ENCODE measurements around the gene SLC25A12. TPM values are rescaled to one million over a fixed set of nuclear protein-coding genes. Genes with fewer than 3 reads are reported as not detected.
"Not testable (repeated sequence)": the region's sequence is repeated elsewhere in the genome, so short reads cannot be mapped to it uniquely, and the experiment has no call there.

Gene SLC25A12
- total RNA-seq, 2 experiments from 2014 or later, result 27.4 to 28.9 TPM

DNA sequence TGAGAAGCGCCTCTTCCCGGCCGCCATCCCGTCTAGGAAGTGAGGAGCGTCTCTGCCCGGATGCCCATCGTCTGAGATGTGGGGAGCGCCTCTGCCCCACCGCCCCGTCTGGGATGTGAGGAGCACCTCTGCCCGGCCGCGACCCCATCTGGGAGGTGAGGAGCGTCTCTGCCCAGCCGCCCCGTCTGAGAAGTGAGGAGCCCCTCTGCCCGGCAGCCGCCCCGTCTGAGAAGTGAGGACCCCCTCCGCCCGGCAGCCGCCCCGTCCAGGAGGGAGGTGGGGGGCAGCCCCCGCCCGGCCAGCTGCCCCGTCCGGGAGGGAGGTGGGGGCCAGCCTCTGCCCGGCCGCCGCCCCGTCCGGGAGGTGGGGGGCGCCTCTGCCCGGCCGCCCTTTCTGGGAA lies 119.5 kb downstream of the SLC25A12 start:
- H3K9me3 Mint-ChIP-seq (ENCODE audit: insufficient read depth); H3K27ac Mint-ChIP-seq; H3K27me3 Mint-ChIP-seq (ENCODE audit: low read depth); POLR2A ChIA-PET; H3K4me1 Mint-ChIP-seq (ENCODE audit: low read depth); DNase-seq; H3K4me3 Mint-ChIP-seq; ATAC-seq; CTCF ChIA-PET: not testable (repeated sequence)
- H3K36me3 Mint-ChIP-seq (ENCODE audit: low read depth), result peaks cover 22% of the 10 kb centered on the region

DNA sequence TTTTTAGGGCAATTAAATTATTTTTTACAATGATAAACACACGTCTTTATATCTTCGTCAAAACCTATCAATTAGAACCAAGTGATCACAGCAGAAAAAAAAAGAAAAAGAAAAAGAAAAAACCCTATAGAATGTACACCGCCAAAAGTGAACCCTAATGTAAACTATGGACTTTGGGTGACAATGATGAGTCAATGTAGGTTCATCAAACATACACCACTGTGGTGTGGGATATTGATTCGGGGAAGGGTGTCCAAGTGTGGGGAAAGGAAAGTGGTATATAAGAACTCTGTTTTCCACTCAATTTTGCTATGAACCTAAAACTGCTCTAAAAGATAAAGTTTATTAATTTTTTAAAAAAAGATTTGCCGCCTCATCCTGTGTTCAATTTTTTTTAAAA lies 121.7 kb downstream of the SLC25A12 start:
- no peak for ATAC-seq
- Mint-ChIP-seq H3K4me3 (no peak overlapping the region), H3K27ac (no peak overlapping the region), H3K36me3 (ENCODE audit: low read depth) (peaks cover 21% of the 10 kb centered on the region), H3K9me3 (ENCODE audit: insufficient read depth) (no peaks in the 10 kb centered on the region), H3K4me1 (ENCODE audit: low read depth) (no peaks in the 10 kb centered on the region), H3K27me3 (ENCODE audit: low read depth) (no peaks in the 10 kb centered on the region)
- ChIA-PET CTCF (interaction anchor here (0.6 to 1.0 kb wide), 2 partner anchors 11 to 70 kb away, joined by 3 read pairs; no protein-coding TSS in a partner anchor), POLR2A (no interaction called here)
- no peak for DNase-seq

DNA sequence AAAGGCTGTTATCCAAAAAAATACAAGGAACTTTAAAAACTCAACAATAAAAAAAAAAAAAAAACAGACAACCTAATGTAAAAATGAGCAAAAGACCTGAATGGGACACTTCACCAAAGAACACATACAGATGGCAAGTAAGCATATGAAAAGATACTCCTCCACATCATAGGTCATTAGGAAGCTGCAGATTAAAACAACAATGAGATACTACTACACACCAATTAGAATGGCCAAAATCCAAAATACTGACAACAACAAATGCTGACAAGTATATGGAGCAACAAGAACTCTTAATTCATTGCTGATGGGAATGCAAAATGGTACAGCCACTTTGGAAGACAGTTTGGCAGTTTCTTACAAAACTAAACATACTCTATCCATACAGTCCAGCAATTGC lies 122.6 kb downstream of the SLC25A12 start:
- DNase-seq (no peak), ATAC-seq (no peak)
- Mint-ChIP-seq H3K4me1 (ENCODE audit: low read depth) (no peaks in the 10 kb centered on the region), H3K9me3 (ENCODE audit: insufficient read depth) (no peaks in the 10 kb centered on the region), H3K27me3 (ENCODE audit: low read depth) (no peaks in the 10 kb centered on the region), H3K4me3 (no peak overlapping the region), H3K27ac (no peak overlapping the region), H3K36me3 (ENCODE audit: low read depth) (peaks cover 18% of the 10 kb centered on the region)
- POLR2A ChIA-PET, result no interaction called here
- CTCF ChIA-PET, result interaction anchor here (0.6 to 1.0 kb wide), 2 partner anchors 10 to 69 kb away, joined by 3 read pairs; no protein-coding TSS in a partner anchor

DNA sequence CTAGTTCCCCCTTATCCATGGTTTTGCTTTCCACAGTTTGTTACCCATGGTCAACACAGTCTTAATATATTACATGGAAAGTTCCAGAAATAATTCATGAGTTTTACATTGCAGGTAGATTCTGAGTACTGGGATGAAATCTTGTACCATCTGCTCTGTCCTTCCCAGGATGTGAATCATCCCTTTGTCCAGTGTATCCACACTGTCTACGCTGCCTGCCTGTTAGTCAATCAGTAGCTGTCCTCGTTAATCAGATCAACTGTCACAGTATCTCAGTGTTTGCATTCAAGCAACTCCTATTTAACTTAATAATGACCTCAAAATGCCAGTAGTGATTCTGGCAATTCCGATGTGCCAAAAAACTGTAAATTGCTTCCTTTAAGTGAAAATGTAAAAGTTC lies 130.4 kb downstream of the SLC25A12 start:
- CTCF ChIA-PET, result no interaction called here
- Mint-ChIP-seq H3K9me3 (ENCODE audit: insufficient read depth) (no peaks in the 10 kb centered on the region), H3K27me3 (ENCODE audit: low read depth) (no peaks in the 10 kb centered on the region), H3K36me3 (ENCODE audit: low read depth) (peaks cover 37% of the 10 kb centered on the region), H3K27ac (no peak overlapping the region), H3K4me1 (ENCODE audit: low read depth) (no peaks in the 10 kb centered on the region), H3K4me3 (no peak overlapping the region)
- DNase-seq (no peak), ATAC-seq (no peak)
- POLR2A ChIA-PET, result no interaction called here

DNA sequence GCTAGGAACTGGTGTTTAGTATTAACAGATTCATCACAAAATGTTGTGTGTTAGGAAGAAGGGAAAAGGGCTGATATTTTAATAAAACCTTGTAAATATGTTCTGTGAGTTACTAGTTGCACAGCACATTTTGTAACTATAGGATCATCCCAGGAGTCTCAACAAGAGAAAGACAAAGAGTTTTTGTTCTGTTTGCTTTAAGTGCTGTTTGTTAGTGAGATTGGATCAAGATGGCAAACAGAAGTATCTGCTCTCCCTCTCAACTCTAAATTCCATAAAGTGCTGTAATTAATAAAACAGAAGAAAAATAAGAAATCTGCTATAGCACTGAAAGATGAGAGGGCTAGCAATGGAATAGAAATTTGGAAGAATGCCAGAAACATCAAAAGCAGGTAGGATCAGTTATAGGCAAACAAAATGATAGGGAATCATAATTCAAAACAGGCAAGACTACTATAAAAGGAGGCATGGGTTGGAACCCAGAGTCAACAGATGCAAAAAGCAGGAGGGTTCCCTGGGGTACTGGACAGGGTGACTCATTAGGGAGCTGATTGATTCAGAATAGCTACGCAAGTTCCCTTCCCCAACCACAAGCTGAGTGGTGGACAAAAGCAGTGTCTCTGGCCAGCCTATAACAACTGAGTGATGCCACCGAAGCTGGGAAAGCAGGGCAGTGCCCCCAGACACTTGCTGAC lies 131.0 kb downstream of the SLC25A12 start:
- Mint-ChIP-seq H3K9me3 (ENCODE audit: insufficient read depth) (peaks cover 2% of the 10 kb centered on the region), H3K4me1 (ENCODE audit: low read depth) (no peaks in the 10 kb centered on the region), H3K36me3 (ENCODE audit: low read depth) (peaks cover 43% of the 10 kb centered on the region), H3K4me3 (no peak overlapping the region), H3K27me3 (ENCODE audit: low read depth) (no peaks in the 10 kb centered on the region), H3K27ac (no peak overlapping the region)
- POLR2A ChIA-PET, result no interaction called here
- no peak for ATAC-seq
- CTCF ChIA-PET, result no interaction called here
- DNase-seq, result no peak

DNA sequence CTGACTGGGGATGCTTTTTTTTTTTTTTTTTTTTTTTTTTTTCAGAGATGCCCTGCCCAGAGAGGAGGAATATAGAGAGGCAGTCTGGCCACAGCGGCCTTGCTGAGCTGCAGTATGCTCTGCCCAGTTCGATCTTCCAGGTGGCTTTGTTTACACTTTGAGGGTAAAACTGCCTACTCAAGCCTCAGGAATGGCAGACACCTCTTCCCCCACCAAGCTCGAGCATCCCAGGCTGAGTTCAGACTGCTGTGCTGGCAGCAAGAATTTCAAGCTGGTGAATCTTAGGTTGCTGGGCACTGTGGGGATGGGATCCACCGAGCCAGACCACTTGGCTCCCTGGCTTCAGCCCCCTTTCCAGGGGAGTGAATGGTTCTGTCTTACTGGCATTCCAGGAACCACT lies 132.9 kb downstream of the SLC25A12 start:
- ATAC-seq; H3K9me3 Mint-ChIP-seq (ENCODE audit: insufficient read depth); H3K4me1 Mint-ChIP-seq (ENCODE audit: low read depth); H3K27me3 Mint-ChIP-seq (ENCODE audit: low read depth); POLR2A ChIA-PET; DNase-seq; H3K4me3 Mint-ChIP-seq; H3K27ac Mint-ChIP-seq: not testable (repeated sequence)
- CTCF ChIA-PET, result interaction anchor here (1.2 kb wide), 1 partner anchor 11 kb away, joined by 3 read pairs; no protein-coding TSS in a partner anchor
- peaks cover 50% of the 10 kb centered on the region for H3K36me3 Mint-ChIP-seq (ENCODE audit: low read depth)

DNA sequence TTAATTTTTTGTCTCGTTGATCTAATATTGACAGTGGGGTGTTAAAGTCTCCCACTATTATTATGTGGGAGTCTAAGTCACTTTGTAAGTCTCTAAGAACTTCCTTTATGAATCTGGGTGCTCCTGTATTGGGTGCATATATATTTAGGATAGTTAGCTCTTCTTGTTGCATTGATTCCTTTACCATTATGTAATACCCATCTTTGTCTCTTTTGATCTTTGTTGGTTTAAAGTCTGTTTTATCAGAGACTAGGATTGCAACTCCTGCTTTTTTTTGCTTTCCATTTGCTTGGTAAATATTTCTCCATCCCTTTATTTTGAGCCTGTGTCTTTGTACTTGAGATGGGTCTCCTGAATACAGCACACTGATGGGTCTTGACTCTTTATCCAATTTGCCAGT lies 135.3 kb downstream of the SLC25A12 start:
- POLR2A ChIA-PET; H3K27me3 Mint-ChIP-seq (ENCODE audit: low read depth); DNase-seq; ATAC-seq; H3K27ac Mint-ChIP-seq; H3K4me3 Mint-ChIP-seq; CTCF ChIA-PET; H3K4me1 Mint-ChIP-seq (ENCODE audit: low read depth): not testable (repeated sequence)
- peaks cover 59% of the 10 kb centered on the region for H3K36me3 Mint-ChIP-seq (ENCODE audit: low read depth)
- peaks cover 10% of the 10 kb centered on the region for H3K9me3 Mint-ChIP-seq (ENCODE audit: insufficient read depth)

DNA sequence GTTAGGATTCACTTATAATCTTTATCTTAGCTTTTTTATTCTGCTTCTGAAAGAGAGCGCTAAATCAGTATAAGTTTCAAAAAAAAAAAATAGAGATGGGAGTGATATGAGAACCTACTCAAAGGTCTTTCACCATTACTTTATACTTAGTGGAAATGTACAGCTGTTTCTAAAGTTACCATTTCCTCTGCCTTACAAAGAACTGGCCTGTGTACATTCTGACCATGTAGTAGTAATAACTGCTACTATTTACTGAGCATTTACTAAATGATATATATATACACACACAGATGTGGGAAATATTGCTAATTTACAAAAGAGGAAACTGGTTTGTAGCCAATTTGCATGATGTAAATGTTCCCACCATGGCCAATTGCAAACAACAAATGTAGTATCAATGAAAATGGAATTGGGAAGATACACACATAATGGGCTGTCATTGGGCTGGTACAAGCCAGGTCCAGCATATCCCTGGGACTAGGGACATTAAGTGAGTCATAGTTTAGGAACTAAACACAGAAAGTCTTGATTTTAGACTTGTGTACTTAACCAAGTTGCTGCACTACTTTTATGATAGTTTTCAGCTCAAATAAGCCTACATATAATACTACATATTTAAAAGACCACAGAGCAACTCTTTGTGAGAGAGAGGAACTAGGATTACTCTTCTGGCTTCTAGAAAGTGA lies 139.6 kb downstream of the SLC25A12 start:
- POLR2A ChIA-PET, result no interaction called here
- Mint-ChIP-seq H3K27me3 (ENCODE audit: low read depth) (no peaks in the 10 kb centered on the region), H3K27ac (no peak overlapping the region), H3K4me1 (ENCODE audit: low read depth) (no peaks in the 10 kb centered on the region), H3K36me3 (ENCODE audit: low read depth) (peaks cover 41% of the 10 kb centered on the region), H3K4me3 (no peak overlapping the region), H3K9me3 (ENCODE audit: insufficient read depth) (peaks cover 10% of the 10 kb centered on the region)
- ATAC-seq, result no peak
- DNase-seq, result no peak
- CTCF ChIA-PET, result no interaction called here

DNA sequence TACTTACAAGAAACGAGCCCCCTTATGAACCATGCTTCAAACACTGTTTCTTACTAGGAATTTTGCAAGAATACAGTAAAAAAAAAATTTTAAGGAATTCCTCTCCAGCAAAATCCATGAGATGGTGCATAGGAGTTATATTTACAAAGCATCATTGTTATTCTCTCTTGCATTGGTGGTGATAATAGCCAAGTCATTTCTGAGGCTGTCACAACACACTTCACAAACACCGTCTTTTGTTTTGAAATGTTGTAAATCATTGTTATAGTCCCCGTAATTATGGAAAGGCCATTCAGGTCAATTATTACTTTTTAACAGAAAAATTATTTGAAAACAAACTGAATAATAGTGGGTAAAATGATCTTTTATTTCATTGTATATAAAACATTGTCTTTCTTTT lies 146.7 kb downstream of the SLC25A12 start:
- DNase-seq (no peak), ATAC-seq (no peak)
- Mint-ChIP-seq H3K4me1 (ENCODE audit: low read depth) (peaks cover 4% of the 10 kb centered on the region), H3K27me3 (ENCODE audit: low read depth) (no peaks in the 10 kb centered on the region), H3K9me3 (ENCODE audit: insufficient read depth) (no peaks in the 10 kb centered on the region), H3K27ac (no peak overlapping the region), H3K4me3 (no peak overlapping the region), H3K36me3 (ENCODE audit: low read depth) (peaks cover 43% of the 10 kb centered on the region)
- ChIA-PET CTCF (no interaction called here), POLR2A (no interaction called here)

DNA sequence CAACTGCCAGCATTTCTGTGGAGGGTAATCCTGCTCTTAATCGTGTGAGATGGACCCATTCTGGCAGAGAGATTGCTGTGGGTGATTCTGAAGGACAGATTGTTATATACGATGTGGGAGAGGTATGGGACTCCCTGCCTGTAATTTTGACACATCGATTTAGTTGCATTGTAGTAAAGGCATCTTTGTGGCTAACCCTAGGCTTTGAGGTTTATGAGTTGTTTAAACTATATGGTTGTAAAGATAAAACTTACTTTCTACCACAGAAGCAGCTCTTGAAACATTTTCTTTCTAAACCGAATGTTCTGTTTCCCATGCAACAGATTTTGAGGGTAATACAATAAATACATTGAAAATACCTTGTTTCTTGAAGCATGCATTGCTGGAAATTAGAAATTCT lies 148.2 kb downstream of the SLC25A12 start:
- no peak for DNase-seq
- CTCF ChIA-PET, result no interaction called here
- H3K27me3 Mint-ChIP-seq (ENCODE audit: low read depth), result no peaks in the 10 kb centered on the region
- peaks cover 51% of the 10 kb centered on the region for H3K36me3 Mint-ChIP-seq (ENCODE audit: low read depth)
- H3K4me1 Mint-ChIP-seq (ENCODE audit: low read depth), result peaks cover 12% of the 10 kb centered on the region
- H3K27ac Mint-ChIP-seq, result no peak overlapping the region
- H3K4me3 Mint-ChIP-seq, result no peak overlapping the region
- no peak for ATAC-seq
- POLR2A ChIA-PET, result interaction anchor here (0.6 kb wide), 1 partner anchor 44 kb away, joined by 3 read pairs; no protein-coding TSS in a partner anchor
- no peaks in the 10 kb centered on the region for H3K9me3 Mint-ChIP-seq (ENCODE audit: insufficient read depth)

DNA sequence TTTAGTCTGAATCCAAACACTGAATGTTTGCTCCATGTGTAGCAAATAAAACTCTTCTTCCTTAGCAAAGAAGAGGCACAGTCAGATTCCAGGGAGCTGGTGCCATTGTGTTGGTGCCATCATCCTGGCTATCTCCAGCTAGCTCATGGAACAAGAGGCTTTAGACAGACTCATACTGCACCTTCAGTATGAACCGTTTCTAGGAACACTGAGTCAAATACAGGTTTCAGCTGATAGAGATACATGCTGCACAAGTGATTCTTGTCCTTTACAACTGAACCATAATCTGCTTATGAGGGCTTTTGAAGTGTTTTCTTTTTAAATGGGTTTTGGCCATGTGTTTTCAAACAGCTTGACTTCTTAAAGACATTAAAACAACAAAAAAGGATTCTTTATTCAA lies 148.9 kb downstream of the SLC25A12 start:
- H3K27me3 Mint-ChIP-seq (ENCODE audit: low read depth), result no peaks in the 10 kb centered on the region
- no peaks in the 10 kb centered on the region for H3K9me3 Mint-ChIP-seq (ENCODE audit: insufficient read depth)
- POLR2A ChIA-PET, result interaction anchor here (0.6 kb wide), 1 partner anchor 45 kb away, joined by 3 read pairs; no protein-coding TSS in a partner anchor
- DNase-seq (no peak), ATAC-seq (no peak)
- no peak overlapping the region for H3K27ac Mint-ChIP-seq
- CTCF ChIA-PET, result interaction anchor here (1.4 kb wide), 1 partner anchor 171 kb away, joined by 3 read pairs; no protein-coding TSS in a partner anchor
- peaks cover 14% of the 10 kb centered on the region for H3K4me1 Mint-ChIP-seq (ENCODE audit: low read depth)
- peaks cover 54% of the 10 kb centered on the region for H3K36me3 Mint-ChIP-seq (ENCODE audit: low read depth)
- no peak overlapping the region for H3K4me3 Mint-ChIP-seq

DNA sequence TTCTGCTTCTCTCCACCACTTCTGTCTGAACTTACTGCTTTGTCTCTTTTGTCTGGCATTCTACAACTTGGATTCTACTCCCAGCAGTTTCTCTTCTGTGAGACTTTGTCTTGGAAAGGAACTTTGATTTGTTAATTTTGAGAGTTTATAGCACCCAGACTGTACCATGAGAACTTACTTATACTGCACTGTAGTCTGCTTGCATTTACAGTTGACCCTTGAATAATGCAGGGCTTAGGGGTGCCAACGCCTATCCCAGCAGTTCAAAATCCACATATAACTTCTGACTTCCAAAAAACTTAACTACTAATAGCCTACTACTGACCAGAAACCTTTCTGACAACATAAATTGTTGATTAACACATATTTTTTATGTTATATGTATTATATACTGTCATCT lies 151.3 kb downstream of the SLC25A12 start:
- ATAC-seq (no peak), DNase-seq (no peak)
- Mint-ChIP-seq H3K4me3 (no peak overlapping the region), H3K4me1 (ENCODE audit: low read depth) (peaks cover 14% of the 10 kb centered on the region), H3K9me3 (ENCODE audit: insufficient read depth) (no peaks in the 10 kb centered on the region), H3K36me3 (ENCODE audit: low read depth) (peaks cover 46% of the 10 kb centered on the region), H3K27ac (no peak overlapping the region), H3K27me3 (ENCODE audit: low read depth) (no peaks in the 10 kb centered on the region)
- ChIA-PET POLR2A (no interaction called here), CTCF (no interaction called here)
